ENCODE measurements around the gene CYBA.
A peak's percentile ranks its signal among the peaks of the same experiment; 100 is the strongest.

Gene CYBA

GRCh38 chr16:88608076-88608475 is 42.8 kb downstream of the CYBA start:
- TF ChIP-seq GABPA (IDR thresholded peaks at IDR 0.05; ENCODE audit: low read depth), result no peak
- TF ChIP-seq REST (IDR thresholded peaks at IDR 0.05; ENCODE audit: insufficient replicate concordance, low read depth), result no peak
- no peak for TF ChIP-seq POLR2AphosphoS5 (IDR thresholded peaks at IDR 0.05; ENCODE audit: low read depth)
- TF ChIP-seq SPI1 (IDR thresholded peaks at IDR 0.05; ENCODE audit: borderline replicate concordance, low read depth), result no peak
- TF ChIP-seq CTCF (IDR thresholded peaks at IDR 0.05; ENCODE audit: insufficient read depth, low read length), result no peak
- H3K4me3 ChIP-seq (replicated peaks; ENCODE audit: insufficient read depth, low read length), result no peak overlapping the region
- DNase-seq (ENCODE audit: low read depth in 1 of 2, low spot score in 1 of 2), result no peak
- no peaks in the 10 kb centered on the region for H3K27me3 ChIP-seq (ENCODE audit: insufficient read depth, poor library complexity, severe bottlenecking)
- no peak overlapping the region for H3K27ac ChIP-seq (replicated peaks)

- Histone ChIP-seq H3K27me3 (ENCODE audit: insufficient read depth, poor library complexity, severe bottlenecking) (no peaks in the 10 kb centered on the region), H3K4me3 (replicated peaks; ENCODE audit: insufficient read depth, low read length) (no peak overlapping the region), H3K27ac (replicated peaks) (peak overlapping the region; percentile 54; the same call in 1 of the 2 replicates)
- no peak for DNase-seq (ENCODE audit: low read depth in 1 of 2, low spot score in 1 of 2)
- no peak for TF ChIP-seq SPI1 (IDR thresholded peaks at IDR 0.05; ENCODE audit: borderline replicate concordance, low read depth)
- no peak for TF ChIP-seq POLR2AphosphoS5 (IDR thresholded peaks at IDR 0.05; ENCODE audit: low read depth)
- TF ChIP-seq CTCF (IDR thresholded peaks at IDR 0.05; ENCODE audit: insufficient read depth, low read length), result no peak
- TF ChIP-seq GABPA (IDR thresholded peaks at IDR 0.05; ENCODE audit: low read depth), result no peak
- TF ChIP-seq REST (IDR thresholded peaks at IDR 0.05; ENCODE audit: insufficient replicate concordance, low read depth), result no peak
Measured at GRCh38 chr16:88606148-88606757, 44.6 kb downstream of the CYBA start.

GRCh38 chr16:88605186-88606147 is 45.4 kb downstream of the CYBA start:
- no peak for TF ChIP-seq REST (IDR thresholded peaks at IDR 0.05; ENCODE audit: insufficient replicate concordance, low read depth)
- no peak for TF ChIP-seq CTCF (IDR thresholded peaks at IDR 0.05; ENCODE audit: insufficient read depth, low read length)
- no peak for TF ChIP-seq GABPA (IDR thresholded peaks at IDR 0.05; ENCODE audit: low read depth)
- no peak for TF ChIP-seq SPI1 (IDR thresholded peaks at IDR 0.05; ENCODE audit: borderline replicate concordance, low read depth)
- TF ChIP-seq POLR2AphosphoS5 (IDR thresholded peaks at IDR 0.05; ENCODE audit: low read depth), result no peak
- no peaks in the 10 kb centered on the region for H3K27me3 ChIP-seq (ENCODE audit: insufficient read depth, poor library complexity, severe bottlenecking)
- DNase-seq (ENCODE audit: low read depth in 1 of 2, low spot score in 1 of 2), result peak in 1 of 2 experiments; percentile 8
- no peak overlapping the region for H3K4me3 ChIP-seq (replicated peaks; ENCODE audit: insufficient read depth, low read length)
- peak overlapping the region; percentile 54; the same call in 1 of the 2 replicates for H3K27ac ChIP-seq (replicated peaks)

Measured in HL-60 (cell line).